Measurements from ENCODE around the gene SATB2.
A peak's percentile ranks its signal among the peaks of the same experiment; 100 is the strongest.

Gene SATB2

DNA sequence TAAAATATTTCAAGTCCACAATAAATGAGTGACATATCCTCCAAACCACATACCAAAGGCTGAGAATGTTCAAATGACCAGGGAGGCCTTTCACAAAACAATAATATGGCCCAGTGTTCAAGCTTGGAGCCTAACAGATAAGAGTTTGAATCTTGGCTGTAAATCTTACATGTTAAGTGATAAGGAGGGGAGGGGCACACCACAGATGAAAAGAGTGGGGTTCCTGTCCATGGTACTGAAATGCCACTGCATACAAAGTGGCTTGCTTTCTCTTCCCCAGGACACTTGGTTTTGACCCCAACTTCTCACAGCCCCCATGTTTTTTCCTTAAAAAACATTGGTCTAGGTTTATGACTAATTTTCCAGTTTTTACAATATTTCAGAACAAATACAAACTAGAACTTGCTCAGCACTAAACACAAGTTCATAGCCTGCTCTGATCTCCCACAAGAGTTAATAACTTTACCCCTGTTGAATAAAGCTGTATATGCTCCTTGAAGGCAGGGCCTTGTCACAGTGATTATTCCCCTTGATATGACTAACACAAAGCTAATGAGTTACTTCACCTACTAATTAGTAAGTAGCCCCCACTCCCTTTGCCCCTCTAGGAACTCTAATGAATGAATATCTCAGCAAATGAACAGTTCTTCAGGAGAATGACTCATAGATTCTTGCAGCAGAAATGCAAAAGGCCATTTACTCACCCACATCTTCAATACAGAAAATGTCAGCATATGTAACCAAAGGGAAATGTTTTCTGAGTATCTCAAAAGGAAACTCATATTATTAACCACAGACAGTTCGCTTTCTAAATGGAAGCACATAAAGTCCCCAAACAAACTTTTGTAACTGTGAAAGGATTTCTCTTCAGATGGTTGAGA is 142.2 kb downstream of the SATB2 start:
- DNase-seq: no peak

DNA sequence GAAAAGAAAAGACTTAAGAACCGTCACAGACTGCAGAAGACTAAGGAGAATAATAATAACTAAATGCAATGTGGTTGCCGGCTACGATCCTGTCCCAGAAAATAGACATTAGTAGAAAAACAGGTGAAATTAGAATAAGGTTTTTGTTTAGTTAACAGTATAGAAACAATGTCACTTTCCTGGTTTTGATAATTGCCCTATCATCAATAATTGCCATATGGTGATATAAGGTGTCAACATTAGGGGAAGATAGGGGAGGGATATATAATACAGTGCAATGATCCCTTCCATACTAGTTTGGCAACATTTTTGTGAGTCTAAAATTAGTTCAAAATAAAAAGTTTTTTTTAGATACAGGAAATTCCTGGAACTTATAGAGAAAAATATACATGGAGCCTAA is 144.8 kb downstream of the SATB2 start:
- no peak for DNase-seq

DNA sequence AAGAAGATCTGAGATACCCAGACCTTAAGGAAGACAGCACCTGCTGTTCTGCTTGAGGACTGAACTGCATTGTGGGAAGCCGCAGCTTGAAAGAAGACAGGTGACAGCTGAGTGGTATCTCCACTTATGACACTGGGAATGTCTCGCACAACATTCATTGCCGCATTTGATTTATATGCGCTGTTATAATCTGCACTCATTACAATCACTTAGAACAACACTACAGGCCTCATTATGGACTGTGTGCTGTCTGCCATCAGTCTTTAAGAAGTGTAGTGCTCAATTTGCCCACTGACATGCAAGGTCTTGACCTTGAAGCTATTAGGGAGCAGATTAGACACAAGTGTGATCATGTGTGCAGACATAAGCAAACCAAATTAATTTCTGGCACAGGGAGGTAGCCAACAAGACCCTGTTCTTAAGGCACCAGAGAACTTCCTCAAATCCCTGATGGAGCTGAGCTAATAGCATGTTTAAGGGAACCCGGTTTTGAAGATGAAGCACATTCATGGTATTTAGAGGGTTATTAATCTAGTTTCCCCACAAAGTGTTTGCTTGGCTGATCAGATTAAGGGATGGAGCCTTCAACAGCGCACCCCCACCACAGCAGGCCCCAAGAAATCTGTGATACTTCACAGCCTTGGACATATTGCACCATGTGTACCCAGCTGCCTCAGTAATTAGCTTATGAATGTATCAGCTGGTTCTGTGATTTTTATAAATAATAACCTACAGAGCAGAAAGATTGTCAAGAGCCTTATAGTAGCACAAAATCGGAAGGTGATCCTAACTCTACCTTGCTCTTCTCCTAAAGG is 146.8 kb downstream of the SATB2 start:
- no peak for DNase-seq

DNA sequence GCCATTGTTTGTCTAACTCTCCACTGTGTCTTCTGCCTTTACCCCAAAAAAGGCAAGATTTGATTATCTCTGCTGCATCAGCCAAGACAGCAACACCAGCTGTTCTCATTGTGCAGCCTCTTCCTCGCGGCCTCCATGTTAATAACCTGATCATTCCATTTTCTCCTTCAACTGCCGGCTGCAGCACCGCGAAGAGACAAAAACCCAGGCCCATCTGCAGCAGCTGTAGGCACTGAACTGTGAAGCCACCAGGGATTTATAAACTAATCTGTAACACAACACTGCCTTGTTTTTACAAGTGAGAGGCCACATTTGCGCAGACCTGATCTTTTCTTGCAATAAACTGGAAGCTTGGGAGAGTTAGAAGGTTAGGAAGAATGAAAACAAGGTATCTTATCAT is 147.8 kb downstream of the SATB2 start:
- DNase-seq: peak; percentile 62

DNA sequence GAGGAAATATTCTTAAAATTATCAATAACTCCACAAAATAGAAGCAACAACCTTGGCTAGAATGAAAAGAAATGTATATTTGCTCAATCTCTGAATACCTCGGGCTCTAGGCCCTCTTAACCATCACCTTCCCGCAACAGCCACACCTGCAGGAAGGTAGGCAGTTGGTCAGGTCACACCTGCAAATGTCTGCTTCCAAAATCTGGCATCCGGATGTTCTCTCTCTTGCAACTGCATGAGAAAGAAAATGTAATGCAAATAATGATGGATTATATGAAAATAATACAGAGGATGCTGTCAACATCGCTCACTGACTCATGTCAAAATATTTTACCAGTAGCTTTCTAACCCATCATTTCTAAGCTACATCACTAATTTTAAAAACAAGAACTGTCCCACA is 148.3 kb downstream of the SATB2 start:
- DNase-seq: no peak

DNA sequence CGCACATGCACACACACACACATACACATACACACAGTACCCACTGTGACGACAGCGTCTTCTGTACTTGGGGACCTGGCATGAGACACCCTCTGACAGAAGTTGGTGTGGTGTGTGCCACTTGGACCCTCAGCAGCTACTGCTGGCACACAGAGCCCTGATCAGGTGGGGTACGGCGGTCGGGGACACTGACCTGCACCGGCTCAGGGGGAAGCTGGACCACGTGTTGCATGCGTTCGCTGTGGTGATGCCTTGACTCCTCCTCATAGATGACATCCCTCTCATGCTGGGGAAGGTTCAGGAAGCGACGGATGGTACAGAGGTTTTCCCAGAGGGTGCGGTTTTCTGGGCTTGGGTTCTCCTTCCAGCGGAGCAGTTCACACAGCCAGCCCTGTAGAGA is 149.2 kb downstream of the SATB2 start:
- DNase-seq: no peak

DNA sequence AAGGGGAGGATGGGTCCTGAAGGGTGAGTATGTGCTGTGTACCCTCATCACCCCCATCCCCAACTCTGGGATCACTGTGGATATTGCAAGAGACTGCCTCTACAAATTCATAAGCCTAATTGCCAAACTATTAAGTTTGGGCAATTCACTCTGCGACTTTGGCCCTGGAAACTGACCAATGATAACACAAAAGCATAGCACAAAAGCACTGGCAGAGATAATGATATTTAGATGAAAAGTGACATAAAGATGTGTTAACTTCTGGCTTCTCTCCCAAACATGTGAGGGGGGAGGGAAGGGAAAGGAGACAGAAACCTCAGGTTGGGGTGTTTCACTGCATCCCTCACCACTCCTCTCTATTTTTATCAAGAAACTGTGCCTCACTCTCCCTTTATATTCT is 150.3 kb downstream of the SATB2 start:
- DNase-seq: peak; percentile 10

DNA sequence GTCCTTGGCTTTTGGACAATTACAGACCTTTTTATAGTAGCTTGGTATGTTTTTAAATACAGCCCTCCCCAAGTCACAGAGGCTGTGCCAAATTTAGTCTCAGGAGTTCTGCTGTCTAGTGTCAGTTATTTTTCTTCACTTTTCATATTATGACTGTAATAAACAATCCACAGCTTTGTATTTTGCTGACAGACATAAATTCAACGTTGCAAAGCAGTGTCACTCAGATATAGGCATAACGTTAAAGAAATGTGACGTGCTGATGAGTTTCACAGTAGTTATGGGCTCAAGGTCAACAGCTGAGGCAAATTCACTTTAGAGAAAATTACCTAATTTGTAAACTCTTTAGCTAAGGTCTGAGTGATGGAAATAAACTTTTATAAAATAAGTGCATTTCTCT is 151.6 kb downstream of the SATB2 start:
- no peak for DNase-seq

DNA sequence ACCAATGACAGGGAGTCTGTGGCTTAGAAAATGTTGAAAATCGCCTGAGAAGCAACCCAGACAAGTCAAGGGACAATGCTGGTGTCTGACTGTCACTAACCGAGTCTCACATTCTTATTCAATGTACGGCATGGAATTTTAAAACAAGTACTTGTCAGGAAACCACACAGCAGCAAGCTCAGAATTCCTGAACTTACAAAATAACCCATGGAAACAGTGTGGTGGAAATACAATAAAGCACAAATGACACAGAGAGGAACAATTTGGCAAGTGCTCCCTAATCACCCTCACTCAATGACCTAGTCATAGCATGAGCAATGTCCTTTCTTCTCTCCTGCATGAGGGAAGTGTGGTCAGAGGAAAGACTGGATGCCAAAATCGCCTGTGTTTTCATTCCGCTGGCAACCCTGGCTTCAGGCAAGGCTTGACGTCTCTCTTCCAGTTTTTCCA is 154.0 kb downstream of the SATB2 start:
- DNase-seq: no peak

DNA sequence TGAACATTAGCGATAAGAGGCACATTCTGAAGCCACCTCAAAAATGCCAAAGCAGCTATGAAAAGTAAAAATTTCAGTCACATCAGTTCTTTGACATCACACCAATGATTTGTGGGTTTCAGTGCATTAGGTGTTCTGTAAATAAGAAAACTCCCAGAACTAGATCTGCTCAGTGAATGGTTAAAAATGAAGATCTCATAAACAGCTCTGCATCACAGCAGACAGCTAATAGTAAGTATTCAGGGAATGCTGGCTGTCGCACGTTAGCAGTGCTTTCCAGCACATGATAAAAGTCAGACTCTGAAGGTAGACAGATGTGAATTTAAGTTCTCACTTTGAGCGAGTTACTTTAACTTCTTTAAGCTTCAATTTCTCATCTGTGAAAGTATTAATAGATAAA is 154.9 kb downstream of the SATB2 start:
- DNase-seq: no peak

DNA sequence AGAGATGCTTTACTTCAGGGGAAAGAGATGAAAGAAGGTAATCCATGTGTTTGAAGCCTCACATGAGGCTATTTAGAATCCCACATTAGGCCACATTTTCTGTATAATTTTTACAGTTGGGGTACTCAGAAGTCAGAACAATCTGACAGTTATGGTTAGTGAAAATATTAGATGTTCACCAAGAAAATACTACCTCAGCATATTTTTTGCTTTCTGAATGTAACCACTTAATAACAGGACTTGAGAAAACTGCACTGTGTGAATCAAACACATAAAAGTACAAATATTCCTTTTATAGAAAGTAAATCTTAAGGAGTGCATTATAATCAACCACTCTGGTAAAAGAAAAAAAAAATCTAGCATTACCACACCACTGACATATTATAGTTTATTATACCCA is 169.3 kb downstream of the SATB2 start:
- no peak for DNase-seq

DNA sequence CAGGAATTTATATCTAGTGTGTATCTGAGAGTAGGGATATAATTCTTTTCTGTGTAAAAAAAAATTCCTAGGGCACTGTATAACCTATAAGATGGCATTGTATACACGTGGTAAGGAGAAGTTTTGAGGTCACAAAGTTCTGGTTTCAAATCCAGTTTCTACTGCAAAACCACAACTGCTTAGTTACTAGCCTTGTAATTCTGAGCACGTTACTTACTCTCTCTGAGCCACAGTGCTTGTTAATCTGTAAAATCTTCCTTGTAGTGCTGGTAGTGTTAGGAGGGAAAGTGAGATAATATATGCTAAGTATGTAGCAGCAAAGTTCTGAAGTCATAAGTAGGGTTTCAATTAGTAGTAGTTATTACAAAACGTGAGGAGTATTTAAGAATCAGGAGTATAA is 175.4 kb downstream of the SATB2 start:
- no peak for DNase-seq

DNA sequence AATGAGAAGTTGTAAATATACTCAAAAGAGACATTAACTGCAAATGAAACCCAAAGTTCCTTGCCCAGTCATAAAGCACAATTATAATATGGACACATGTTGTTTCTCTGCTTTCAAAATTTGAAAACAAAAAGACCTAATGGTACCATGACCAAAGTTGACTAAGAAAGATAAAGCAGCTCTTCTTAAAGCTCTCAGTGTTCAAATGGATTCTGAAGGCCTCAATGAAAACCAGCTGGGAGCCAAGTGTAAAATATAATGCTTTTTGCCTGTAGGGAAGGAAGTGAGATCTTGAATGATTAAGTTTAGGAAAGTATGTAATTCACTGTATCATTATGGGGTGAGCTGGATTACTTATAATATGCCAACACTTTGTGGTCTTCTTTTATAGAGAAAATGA is 178.6 kb downstream of the SATB2 start:
- no peak for DNase-seq

DNA sequence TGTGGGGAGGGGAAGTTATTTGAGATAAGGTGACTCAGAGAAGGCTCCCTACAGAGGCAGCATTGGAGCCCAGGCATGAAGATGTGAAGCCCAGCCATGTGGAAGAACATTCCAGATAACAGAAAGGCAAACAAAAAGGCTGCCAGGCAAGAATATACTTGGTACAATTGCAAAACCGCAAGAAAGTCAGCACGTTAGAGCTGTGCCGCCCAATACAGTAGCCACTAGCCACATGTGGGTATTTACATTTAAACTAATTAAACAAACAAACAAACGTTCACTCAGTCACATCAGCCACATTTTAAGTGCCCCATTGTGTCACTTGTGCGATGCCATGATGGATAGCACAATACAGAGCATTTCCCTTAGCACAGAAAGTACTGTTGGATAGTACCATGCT is 179.6 kb downstream of the SATB2 start:
- peak; percentile 18 for DNase-seq

DNA sequence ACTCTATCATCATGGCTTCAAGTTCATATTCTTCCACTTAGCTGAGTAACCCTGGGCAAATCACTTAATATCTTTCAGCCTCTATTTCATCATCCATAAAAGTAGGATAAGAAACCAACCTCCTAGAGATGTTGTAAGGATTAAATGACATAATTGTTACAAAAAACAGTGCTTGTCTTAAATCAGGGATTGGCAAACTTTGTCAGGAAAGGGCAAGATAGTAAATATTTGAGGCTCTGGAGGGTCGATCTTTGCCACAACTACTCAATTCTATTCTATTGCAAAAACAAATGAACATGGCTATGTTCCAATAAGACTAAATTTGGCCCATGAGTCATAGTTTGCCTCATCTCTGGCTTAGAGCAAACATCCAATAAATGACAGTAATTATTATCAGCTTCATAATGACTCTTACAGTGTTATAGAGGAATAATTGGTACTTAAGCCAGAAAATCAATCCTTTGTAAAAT is 184.7 kb downstream of the SATB2 start:
- DNase-seq: peak; percentile 50

DNA sequence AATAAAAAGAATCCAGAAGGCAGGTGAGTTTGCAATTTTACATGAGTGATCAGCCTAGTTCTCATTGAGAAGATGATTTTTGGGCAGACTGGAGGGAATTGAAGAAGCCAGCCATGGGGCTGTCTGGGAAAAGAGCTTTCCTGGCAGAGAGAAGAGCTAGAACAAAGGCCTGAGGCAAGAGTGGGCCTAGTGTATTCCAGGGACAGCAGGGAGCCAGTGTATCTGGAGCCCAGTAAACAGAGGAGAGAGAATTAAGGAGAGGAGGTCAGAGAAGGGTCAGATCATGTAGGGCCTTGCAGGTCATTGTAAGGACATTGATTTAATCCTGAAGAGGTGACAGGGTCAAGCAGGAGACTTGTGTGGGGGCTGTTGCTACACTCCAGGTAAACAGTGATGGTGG is 195.8 kb downstream of the SATB2 start:
- DNase-seq: no peak

DNA sequence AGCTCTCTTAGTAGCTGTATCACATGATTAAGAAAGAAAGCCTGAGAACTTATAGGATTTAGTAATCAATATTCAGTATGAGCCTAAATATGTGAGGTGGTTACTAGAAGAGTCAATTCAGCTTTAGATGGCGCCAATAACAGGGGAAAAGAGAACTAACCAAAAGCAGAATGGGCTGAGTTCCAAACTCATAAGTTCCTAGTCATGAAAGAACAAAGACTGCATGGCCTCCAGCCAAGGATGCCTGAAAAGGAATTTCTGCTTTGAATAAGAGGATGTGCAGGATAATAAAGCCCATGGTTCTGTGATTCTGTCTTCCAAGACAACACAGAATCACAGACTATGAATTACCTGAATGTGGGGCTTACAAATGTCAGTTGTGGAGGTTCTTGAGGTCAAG is 196.5 kb downstream of the SATB2 start:
- DNase-seq: peak; percentile 25

DNA sequence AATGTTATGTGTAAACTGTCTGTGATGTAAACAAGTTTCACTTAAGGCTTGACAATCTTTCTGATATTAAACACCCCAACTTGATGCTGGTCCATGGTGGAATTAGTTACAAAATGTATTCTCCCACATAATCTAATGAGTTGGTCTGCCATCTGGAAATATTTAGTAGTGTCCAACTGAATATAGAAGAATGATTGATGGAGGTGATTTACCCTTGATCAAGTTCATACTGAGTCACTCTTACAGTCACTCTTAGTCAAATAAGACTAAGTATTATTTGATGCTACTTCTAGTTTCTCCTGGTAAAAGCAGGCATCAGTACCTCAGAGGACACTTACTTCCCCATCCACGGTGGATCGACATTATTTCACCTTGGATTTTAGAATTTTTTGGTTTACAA is 198.1 kb downstream of the SATB2 start:
- no peak for DNase-seq

DNA sequence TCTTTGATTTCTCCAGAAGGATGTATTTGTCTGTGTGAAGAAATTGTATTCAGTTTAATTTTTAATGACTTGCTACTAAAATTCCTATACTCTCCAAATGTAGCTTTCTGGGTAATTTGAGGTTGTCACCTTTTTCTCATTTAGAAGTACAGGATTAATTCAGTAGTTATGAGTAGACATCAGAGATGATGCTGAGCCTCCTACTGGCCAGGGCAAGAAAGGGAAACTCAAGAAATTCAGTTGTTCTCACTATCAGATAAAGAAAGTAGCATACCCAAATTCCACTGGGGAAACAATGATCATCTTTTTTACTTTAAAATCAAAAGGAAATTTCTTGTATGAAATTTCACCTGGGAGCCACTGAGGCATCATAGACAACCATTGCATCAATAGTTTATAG is 199.4 kb downstream of the SATB2 start:
- no peak for DNase-seq

DNA sequence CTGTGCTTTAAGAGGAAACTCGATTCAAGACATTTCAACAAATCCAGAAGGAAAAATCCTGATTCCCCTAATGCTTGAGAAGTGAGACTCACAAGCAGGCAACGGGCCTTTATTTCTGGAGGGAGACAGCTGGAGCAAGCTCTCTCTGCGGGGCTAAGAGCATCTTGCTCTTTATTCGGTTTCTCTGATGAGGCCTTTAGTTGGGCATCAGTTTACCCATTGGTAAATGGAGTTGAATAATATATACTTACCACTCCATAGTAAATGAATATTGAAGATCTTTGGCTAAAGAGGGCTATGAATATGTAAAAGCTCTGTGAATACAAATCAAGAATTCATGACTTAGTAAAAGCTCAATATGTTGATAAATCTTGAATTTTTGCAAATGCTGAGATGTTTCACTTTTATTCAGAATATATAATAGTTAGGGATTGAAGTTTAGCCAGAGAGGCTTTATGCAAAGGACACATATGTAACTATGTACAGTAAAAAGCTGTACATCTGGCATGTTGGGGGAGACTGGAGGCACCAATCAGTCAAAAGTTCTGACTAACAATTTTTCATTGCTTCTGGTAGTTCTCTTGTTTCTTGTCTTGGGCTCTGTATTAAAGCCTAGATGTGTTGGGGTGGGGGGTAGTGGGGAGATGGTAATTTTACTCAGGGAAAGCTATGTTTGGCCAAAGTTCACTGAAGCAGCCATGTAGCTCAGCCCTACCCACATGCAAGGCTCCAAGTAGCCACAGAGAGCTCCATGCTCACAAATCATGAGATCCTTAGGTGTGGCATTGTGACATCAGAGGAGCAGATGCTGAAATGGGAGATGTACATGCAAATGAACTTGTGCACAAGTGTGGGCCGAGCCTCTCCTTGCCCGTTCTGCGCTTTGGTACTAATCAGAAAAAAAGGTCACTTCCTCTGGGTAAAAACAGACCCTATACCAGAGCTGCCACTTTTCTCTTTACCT is 200.2 kb downstream of the SATB2 start:
- no peak for DNase-seq

DNA sequence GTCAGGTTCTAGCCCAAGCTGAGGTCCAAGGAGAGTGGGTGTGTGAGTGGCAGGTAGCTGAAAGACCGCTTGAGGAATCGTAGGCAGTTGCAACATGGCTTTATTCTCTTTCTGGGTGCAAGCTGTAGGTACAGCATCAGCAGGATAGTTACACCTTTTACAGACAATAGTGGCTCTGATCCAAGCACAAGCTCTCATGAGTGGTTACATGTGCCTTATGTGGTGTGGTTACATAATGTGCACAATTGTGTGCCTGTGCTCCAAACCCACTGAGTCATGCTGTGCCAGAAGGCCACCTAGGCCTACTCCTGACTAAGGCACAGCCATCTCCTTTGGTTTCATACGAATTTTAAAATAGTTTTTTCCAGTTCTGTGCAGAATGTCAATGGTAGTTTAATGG is 227.6 kb downstream of the SATB2 start:
- no peak for DNase-seq

DNA sequence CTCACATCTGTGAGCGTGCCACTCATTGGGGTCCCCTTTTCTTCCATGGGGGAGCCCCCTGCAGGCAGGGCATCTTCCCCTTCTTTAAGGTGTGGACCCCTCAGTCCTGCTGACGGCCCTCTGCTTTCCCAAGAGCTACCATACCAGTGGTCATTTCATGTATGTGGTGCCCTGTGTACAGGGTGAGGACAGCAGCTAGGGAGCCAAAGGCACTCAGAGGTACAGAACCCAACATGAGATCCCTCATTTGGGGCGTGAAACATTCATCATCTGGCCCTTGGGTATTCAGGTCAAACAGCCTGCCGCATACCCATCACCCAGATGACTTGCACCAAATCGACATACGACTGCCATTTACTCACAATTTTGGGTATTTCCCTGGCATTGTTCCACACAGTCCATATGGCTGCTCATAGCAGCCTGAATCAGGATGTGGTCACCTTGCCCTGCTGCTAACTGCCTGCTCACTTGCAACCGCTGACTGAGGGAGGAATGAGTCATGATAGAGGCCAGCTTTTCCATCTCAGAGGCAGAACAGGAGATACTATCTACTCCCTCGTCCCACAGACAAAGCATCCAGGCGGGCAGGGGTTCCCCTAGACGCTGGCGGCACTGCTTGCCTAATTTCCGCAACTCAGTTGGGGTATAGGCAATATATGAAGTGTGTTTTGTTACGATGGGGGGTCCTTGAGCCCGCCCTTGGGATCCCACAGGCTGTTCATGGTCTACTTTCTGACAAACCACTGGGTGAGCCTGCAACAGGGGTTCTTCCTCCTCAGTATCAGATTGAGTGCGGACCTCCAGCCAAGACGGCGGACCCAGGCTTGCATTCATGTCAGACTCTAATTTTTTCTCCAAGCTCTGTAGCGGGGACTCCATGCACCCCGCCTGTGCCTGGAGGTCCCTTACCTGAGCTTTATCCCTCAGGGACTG is 228.6 kb downstream of the SATB2 start:
- peak; percentile 7 for DNase-seq

Data from NCI-H446 treated with DMSO at 0.1 percent for 48 hours (cell line).